Daoy (cell line): ENCODE measurements around the gene OCA2. TPM values are rescaled to one million over a fixed set of nuclear protein-coding genes. Genes with fewer than 3 reads are reported as not detected.
"Not testable (repeated sequence)": the region's sequence is repeated elsewhere in the genome, so short reads cannot be mapped to it uniquely, and the experiment has no call there.

Source experiments
- DNase-seq: peaks from one replicate; pipeline ENCODE4 v3.0.0-alpha.2; 2015; ENCODE audit warnings: low read depth
- total RNA-seq: library from RNA; depleted of rRNA; stranded (reverse); fragments of >200 nt; shearing (Covaris generic); gene quantifications from 2 replicates; pipeline ENCODE4 v1.2.3, GENCODE V29; 2014

OCA2 gene
- total RNA-seq, 1 experiment from 2014 or later, result not detected

DNA sequence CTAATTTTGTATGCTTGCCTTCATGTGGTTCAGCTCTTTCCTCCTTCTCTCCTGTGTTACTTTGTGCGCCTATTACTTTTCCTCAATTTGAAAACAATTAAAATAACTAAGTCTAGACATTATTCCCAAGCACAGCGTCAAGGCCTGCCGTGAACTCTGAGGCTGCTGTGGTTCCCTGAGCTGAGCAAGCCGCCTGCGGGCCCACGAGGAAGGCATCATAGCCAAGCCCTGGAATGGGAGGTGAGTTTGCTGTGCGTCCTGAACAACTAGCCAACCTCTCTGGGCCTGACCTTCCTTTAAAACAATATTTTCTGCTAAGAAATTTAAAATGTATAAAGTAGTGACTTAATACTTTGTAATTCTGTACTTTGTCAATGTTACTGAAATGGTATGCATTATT is 327.2 kb downstream of the OCA2 start:
- DNase-seq, result no peak

DNA sequence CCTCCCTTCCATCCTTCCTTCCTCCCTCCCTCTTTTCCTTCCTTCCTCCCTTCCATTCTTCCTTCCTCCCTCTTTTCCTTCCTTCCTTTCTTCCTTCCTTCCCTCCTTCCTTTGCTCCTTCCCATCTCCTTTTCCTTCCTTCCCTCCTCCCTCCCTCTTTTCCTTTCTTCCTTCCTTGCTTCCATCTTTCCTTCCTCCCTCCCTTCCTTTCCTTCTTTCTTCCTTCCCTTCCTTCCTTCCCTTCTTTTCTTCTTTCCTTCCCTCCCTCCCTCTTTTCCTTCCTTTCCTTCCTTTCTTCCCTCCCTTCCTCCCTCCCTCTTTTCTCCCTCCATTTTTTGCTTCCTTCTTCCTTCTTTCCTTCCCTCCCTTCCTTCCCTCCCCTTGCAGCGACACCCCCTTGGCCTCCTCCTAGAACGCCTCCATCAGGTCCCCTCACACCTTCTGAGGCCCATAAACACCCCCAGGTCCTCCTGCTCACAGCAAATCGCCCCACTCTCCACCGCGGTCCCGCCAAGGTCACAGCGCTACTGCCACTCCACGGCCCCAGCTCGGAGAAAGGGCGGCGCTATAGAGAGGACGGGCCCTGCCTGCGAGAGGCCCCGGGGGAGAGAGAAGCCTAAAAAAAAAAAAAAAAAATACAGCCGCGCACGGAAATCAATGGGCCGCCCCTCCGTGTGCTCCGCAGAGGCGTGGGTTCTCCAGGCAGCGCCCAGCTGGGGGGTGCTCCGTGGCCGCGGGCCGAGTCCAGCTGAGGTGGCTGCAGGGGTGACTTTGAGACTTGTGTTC is 328.2 kb downstream of the OCA2 start:
- no peak for DNase-seq

DNA sequence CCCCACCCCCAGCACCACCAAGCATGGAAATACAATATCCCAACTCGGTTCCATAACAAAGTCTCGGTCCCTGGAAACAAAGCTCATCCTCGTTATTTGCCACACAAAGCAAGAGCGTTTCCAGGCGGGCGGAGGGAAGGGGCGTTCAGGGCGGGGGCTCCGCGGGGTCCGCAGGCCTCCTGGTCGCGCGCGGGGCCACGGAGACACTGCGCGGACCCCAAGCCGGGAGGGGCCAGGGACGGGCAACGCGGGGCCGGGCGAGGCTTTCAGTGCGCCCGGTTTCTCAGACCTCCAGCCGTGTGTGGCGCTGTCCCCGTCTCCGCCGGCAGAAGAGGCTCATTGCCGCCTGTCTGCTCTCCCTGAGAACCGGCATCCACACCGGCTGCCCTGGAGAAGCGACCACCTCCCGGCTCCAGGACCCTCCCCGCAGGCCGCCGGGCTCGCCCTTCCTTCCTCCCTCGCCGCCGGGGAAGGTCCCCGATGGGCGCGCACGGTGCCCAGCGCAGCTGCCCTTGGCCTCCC is 329.0 kb downstream of the OCA2 start:
- no peak for DNase-seq

DNA sequence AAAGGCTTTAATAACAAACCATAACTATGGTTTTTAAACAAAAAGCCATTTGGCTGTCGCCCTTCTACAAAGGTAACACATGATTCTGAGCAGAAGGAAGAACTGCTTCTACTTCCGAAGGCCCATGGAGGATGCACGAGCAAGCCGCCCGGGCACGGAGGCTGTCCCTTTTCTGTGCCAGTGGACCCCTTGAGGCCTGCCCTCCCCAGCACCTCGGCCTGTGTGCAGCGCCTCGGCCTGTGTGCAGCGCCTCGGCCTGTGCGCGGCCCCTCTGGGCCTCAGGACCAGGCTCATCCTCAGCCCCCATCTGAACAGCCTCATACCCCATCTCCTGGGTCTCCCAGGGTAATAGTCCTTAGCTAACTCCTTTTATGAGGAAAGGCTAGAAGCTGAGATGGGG is 329.5 kb downstream of the OCA2 start:
- DNase-seq, result no peak

DNA sequence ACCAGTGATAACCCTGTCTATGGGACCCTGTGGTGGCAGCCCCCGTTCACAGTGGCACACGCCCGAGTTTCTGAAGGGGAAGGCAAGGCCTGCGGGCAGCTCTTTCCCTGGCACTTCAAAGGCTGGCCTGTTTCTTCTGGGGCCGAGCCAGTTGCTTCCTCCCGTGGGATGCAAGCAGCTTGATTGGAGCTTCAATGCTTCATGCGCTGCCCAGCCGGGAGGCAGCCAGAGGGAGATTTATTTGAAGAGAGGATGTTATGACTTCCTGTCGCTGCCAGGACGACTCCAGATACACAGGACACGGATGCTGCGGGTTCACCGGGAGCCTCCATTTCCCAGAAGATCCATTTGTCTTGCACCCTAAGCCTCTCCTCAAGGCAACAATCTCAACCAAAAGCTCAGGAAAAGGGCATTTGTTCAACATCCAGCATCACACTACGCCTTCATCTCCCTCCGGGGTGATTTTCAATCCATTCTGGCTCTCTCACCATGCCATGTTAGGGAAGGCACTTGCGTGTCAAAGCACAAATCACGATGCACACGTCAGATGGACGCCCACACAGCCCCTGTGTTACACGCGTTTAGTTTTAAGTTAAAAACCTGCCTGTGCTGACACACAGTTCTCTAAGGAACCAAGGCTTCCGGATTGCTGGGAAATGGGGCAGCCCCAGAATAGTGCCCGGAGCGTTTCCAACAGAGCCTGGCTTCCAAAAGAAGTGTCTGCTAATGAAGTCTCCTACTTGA is 330.2 kb downstream of the OCA2 start:
- no peak for DNase-seq

DNA sequence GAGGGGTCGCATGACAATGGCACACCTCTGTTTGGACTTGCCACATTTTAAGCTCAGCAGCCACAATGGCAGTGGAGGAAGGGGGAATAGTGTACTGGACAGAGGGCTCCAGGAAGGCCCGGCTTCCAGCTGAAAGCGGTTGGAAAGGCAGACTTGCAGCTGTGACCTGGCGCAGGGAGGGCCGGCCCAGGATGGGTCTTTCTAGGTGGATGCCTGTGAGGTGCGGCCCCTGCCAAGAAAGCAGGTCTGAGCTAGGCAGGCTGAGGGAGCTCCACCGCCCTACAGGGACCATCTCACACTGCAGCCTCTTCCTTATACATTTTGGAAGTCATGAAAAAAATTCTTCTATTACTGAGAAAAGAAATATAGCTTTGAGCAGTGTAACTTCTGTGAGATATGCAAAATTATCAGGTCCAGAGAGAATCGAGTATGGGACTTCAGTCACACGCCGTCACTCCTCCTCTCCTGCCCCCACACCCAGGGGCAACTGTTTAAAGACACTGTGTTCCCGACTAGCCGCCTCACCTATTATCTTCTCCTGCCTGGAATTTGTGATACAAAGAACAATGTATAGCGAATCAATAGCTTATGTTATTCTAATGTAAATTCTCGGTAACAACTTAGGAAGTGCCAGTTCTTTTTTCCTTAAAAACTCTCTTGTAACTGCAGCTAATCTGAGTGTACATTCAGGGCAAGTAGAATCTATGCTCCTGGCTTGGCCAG is 331.0 kb downstream of the OCA2 start:
- no peak for DNase-seq

DNA sequence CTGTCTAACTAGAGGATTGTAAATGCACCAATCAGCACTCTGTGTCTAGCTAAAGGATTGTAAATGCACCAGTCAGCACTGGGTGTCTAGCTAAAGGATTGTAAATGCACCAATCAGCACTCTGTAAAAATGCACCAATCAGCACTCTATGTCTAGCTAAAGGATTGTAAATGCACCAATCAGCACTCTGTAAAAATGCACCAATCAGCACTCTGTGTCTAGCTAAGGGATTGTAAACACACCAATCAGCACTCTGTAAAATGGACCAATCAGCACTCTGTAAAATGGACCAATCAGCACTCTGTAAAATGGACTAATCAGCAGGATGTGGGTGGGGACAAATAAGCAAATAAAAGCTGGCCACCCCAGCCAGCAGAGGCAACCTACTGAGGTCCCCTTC is 331.7 kb downstream of the OCA2 start:
- not testable (repeated sequence) for DNase-seq

DNA sequence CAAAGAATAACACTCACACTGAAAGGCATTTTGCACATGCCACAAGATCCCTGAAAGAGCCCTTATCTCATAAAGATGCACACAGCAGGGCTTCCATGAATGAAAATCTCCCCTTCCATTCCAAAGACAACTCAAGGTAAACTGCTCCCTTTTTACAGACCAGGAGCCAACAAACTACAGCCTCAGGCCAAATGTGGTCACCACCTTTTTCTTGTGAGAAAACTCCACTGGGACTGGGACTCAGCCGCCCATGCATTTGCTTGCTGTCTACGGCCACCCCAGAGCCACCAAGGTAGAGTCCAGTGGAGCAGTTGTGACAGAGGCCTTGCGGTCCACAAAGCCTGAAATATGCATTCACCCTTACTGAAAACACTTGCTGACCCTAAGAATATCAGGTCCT is 334.8 kb downstream of the OCA2 start:
- DNase-seq, result no peak

DNA sequence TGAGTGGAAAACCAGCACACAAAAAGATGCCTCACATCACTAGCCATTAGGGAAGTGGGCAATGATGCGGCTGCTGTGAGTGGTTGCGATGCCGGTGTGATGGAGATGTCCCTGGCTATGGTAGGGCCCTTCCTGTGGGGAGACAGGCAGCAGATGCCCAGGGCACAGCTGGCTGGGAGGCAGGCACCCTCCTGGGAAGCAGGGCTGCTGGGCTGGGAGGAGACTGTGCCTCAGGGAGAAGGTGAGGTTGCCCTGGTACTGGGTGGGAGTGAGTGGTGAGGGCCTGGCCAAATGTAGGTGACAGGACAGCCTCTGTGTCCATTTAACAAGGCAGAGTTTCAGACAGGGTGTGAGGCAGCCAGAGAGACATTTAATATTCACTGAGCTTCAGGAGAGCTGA is 335.6 kb downstream of the OCA2 start:
- no peak for DNase-seq

DNA sequence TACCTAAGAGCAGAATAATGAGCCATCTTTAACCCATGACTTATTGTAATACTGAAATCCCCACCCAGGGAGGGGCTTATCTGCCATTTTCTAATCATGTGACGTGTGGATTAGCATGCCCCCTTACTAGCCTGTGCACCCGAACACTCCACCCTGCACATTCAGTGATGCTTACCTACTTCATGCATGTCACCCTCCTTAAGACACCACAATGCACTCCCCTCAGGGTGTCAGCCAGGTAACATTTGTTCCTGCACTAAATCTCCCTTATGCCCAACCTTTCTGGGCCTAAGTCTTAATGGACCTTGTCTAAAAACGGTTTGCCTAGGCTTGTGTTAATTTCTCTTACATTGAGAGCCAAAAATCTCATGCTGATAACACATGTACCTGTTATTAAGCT is 336.6 kb downstream of the OCA2 start:
- DNase-seq, result no peak

DNA sequence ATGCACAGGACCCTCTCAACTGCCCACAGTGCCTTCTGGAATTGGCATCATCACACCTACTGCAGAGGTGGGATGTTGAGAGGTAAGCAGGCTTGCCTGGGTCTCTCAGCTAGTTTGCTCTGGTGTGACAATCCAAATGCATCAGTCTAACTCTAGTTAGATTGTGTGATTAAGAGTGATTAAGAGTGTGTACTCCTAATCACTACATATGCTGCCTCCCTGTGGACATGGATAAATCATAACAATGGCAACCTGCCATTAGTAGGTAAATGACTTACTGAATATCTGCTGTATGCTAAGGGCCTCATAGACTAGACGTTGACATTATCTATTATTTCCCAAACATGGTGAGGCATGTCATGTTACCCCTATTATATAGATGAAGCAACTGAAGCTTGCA is 342.1 kb downstream of the OCA2 start:
- DNase-seq, result no peak

DNA sequence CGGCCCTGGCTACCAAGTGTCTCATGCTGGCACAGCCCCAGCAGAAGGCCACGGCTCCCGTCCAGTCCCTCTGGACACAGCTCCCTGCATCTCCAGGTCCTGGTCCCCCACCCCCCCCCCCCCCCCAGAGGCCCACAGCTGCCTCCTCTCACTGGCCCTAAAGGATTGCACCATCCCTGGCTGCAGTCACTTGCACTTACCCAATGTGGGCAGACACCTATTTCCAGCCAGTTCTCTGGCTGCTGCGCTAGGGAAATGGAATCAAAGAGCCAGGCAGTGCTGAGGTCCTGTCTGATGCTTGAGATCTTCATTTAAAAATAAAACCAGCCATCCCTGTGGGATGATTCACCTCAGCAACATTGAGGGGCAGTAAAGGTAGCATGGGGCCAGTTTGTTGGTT is 346.4 kb downstream of the OCA2 start:
- DNase-seq, result no peak

DNA sequence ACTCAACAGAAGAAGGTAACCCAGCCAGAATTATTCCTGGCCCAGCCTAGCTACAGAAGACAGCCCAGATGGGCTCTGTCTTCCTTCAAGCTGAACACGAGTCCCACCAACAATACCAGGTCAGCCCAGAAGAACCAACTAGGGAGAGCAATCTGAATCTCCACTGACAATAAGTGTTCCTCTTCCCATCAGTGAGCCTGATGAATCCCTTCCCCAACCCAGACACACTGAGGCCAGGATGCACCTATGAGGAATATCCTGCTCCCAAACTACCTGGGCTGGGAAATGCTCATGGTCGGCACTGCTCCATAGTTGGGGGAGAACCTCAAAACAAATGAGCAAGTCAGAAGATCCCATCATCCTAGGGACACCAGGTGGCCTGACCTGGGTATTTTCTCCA is 351.1 kb downstream of the OCA2 start:
- no peak for DNase-seq

DNA sequence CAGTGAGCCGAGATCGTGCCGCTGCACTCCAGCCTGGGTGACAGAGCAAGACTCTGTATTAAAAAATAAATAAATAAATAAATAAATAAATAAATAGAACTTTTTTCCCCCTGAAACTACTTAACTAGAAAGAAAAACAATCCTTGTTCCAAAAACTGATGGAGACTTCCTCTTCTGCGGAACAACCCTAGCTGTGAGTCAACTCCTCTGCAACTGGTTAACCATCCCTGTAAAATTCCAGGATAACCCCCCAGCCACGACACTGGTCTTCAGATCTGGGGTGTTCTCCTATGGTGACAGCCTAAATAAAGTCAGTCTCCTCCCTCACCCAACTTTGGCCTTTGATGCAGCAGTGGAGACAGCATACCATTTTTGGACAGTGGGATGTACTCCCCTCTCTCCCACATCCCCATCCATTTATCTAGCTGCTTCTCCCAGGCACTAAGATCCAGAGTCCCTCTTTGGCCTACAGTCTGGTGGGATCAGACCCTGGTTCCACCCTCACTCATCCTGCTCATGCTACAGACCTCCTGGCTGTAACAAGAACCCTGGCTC is 352.6 kb downstream of the OCA2 start:
- DNase-seq, result no peak

DNA sequence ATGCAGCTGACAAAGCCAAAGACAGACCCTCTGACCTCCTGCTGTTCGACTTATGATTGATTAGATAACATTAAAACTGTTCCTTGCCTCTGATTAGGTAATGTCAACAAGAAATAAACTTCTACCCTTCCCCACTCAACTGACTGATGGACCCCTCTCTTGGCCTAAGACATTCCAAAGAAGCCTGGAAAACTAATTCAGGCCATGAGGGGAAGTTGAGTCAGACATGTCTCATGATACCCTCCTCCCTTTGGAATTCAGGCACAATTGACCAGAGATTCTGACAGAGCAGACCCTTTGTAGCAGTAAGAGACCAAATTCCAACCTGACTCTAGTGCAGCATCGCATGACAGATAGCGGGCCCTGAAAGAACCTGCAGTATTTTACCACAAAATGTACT is 354.5 kb downstream of the OCA2 start:
- no peak for DNase-seq

DNA sequence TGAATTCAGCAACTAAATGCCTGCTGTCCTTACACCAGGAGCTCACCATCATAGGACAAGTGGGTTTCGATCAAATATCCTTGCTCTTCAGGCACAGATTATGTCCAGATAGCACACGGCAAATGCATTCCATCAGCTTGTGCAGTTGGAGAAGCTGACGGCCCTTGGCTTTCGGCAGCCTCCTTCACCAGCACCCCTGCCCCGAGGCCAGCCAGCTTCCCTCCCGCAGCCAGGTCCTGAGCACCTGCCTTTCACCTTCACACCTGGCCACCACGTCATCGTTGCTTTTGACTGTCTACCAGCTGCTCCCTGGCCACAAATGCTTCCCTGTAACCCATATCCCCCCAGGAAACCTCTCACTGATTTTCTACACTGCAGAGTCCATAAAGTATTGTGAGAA is 355.5 kb downstream of the OCA2 start:
- no peak for DNase-seq

DNA sequence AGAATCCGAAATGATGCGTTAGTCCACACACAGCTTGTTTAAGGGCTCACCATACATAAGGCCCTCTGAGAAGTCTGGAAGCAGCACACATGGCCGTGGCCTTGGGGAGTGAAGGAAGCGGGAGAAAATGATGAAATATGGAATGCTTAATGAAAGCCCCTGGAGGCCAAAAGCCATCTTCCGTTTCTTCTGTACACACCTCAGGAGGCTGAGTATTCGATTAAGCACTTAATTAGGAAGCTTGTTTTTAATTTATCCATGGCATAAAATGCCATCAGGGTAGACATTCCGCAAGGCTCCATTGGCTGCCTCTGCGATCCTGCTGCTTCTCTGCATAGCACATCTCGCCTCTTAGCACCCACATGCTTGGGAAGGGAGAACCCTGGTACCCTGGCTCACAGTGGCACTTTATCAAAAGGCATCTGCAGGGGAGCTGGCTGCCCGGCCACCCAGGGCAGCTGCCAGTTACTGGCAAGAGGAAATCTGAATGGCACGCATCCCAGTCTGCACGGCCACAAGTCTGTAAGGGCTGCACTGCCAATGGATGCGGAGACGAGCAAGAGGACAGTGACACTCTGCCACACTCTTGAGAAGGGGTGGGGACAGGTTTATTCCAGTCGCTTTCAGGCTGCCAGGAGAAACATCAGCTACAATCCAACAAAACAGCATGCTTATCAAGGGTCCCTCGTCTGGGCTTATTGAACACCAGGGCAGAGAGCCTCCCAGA is 356.2 kb downstream of the OCA2 start:
- DNase-seq, result no peak

DNA sequence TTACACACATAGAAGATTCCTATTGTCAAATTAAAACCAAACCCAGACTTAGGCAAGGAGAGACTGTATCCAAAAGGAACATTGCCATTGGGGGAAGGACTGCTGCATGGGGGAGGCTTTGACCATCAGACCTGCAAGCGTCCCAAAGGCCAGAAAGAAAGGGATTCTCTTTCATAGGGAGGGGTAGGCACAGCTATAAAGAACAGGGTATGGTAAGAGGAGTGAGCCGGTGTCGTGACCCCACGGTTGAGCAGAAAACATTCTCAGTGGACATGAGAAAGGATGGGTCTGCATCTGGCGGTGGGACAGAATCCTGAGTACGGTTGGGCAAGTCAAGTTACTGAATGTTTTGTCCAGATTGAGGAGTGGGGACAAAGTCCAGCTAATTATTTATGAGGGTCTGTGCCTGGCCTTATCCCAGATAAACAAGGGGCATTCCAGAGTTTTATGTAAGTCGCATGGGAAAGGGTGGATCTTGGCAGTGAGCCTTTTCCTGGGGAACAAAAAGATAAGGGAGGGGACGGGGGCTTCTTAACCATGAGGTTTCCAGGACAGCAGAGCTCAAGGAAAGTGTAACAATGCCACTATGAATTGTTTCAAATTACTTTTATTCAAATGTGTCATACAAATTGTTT is 357.8 kb downstream of the OCA2 start:
- DNase-seq, result no peak

DNA sequence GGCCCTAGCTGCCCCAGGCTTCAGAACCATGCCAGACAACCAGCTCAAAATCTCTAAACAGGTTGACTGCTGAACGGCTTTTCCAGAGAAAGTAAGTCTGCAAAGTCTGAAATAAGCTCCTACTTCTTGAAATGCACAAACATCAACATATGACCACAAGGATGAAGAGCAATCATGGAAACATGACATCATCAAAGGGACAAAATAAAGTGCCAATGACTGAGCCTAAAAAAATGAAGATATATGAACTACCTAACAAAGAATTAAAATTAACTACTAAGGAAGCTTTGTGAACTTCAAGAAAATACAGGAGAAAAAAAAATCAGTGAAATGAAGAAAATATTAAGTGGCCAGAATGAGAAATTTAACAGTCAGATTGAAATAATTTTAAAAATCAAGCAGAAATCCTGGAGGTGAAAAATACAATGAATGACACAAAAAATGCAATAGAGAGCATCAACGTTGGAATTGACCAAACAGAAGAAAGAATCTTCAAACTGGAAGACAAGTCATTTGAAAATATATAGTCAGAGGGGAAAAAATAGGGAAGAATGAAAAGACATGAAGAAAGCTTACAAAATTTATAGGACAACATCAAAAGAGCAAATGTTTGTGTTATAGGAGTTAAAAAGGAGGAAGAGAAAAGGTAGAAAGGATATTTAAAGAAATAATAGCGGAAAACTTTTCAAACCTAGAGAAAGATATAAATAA is 364.2 kb downstream of the OCA2 start:
- no peak for DNase-seq

DNA sequence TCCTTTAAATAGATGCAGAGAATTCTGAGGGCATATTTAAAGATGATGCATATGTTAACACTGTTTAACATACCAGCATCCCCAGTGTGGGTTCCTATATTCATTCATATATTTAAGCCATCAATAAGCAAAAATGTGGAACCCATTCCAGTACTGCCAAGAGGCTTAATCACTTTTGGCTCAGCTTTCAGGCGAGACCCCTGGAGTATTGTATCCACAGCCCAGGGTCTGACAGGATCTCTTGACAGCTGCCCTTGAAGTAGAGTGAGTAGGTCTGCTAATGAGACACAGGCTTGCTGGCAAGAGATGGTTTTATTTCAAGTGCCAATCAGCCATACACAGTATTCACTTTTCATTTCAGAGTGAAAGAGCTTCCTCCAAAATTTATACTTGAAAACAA is 367.3 kb downstream of the OCA2 start:
- no peak for DNase-seq
